ENCODE data around the gene INPP5J. TPM values are rescaled to one million over a fixed set of nuclear protein-coding genes. Genes with fewer than 3 reads are reported as not detected.

Gene INPP5J
- total and polyA plus RNA-seq, 2 of the 13 experiments (the other 11 are each of a cell fraction or from before 2014, with no cell fraction given), result 0.24 to 1.1 TPM

- TF ChIP-seq SRF (IDR thresholded peaks at IDR 0.05; ENCODE audit: low read depth, low read length), result 0 out of 2 replicates have a peak, but pooled peaks have one; percentile 53
- TF ChIP-seq RXRA (CRISPR knock-in tag; IDR thresholded peaks at IDR 0.05), result peak; percentile 23; the same call in 1 of the 2 replicates
- TF ChIP-seq HOXA7 (CRISPR knock-in tag; IDR thresholded peaks at IDR 0.05), result no peak
- TF ChIP-seq ZNF761 (CRISPR knock-in tag; conservative IDR thresholded peaks at IDR 0.05), result no peak
- TF ChIP-seq ASH2L (IDR thresholded peaks at IDR 0.05; ENCODE audit: insufficient read length, low read depth, low read length), result no peak
- no peak for TF ChIP-seq ZNF431 (CRISPR knock-in tag; IDR thresholded peaks at IDR 0.05; ENCODE audit: borderline replicate concordance, low read depth)
- 0 out of 2 replicates have a peak, but pooled peaks have one; percentile 29 for TF ChIP-seq HOMEZ (CRISPR knock-in tag; IDR thresholded peaks at IDR 0.05; ENCODE audit: low read depth)
- no peak for TF ChIP-seq TFE3 (CRISPR knock-in tag; IDR thresholded peaks at IDR 0.05)
- no peak for TF ChIP-seq ZNF142 (CRISPR knock-in tag; IDR thresholded peaks at IDR 0.05)
- TF ChIP-seq ARID2 (CRISPR knock-in tag; IDR thresholded peaks at IDR 0.05; ENCODE audit: borderline replicate concordance), result no peak
- TF ChIP-seq ZSCAN29 (CRISPR knock-in tag; conservative IDR thresholded peaks at IDR 0.05), result no peak
- TF ChIP-seq ZNF282 (IDR thresholded peaks at IDR 0.05; ENCODE audit: partially characterized antibody), result no peak
- no peak for TF ChIP-seq ZNF558 (CRISPR knock-in tag; IDR thresholded peaks at IDR 0.05; ENCODE audit: borderline replicate concordance)
- TF ChIP-seq ZNF382 (CRISPR knock-in tag; IDR thresholded peaks at IDR 0.05; ENCODE audit: borderline replicate concordance), result no peak
- no peak; the same call in 1 of the 2 replicates for TF ChIP-seq ZBTB26 (CRISPR knock-in tag; IDR thresholded peaks at IDR 0.05; ENCODE audit: borderline replicate concordance)
- TF ChIP-seq ATF3 (CRISPR knock-in tag; IDR thresholded peaks at IDR 0.05), result peak; percentile 89
- no peak for TF ChIP-seq HBP1 (CRISPR knock-in tag; IDR thresholded peaks at IDR 0.05; ENCODE audit: low read depth)
These were observed 20.2 kb upstream of the INPP5J start (continued) for GRCh38 chr22:31102441-31103081.
